Mucosa of stomach (tissue), 1 donor: Measurements from ENCODE around the gene VAV3.
"Not testable (repeated sequence)": the region's sequence is repeated elsewhere in the genome, so short reads cannot be mapped to it uniquely, and the experiment has no call there.

Experiments used
- H3K27me3 ChIP-seq: one replicate; pipeline ENCODE4 v1.7.0; 2013; ENCODE audit warnings: mild to moderate bottlenecking, low read length; ENCODE audit not compliant: control insufficient read depth, insufficient read depth
- H3K36me3 ChIP-seq: one replicate; pipeline ENCODE4 v1.7.0; 2013; ENCODE audit warnings: low read length; ENCODE audit not compliant: control insufficient read depth, insufficient read depth
- H3K4me1 ChIP-seq: one replicate; pipeline ENCODE4 v1.7.0; 2013; ENCODE audit warnings: mild to moderate bottlenecking, low read length; ENCODE audit not compliant: control insufficient read depth, insufficient read depth
- H3K4me3 ChIP-seq: one replicate; pipeline ENCODE4 v1.7.0; 2013; ENCODE audit warnings: low read length
- H3K9ac ChIP-seq: one replicate; pipeline ENCODE4 v1.7.0; 2013; ENCODE audit warnings: mild to moderate bottlenecking, low read length, moderate library complexity
- H3K9me3 ChIP-seq: one replicate; pipeline ENCODE4 v1.7.0; 2013; ENCODE audit warnings: mild to moderate bottlenecking, low read length, moderate library complexity; ENCODE audit not compliant: control insufficient read depth
- donor health status: Pancreatic carcinoma.

The VAV3 gene

GRCh38 chr1:107871687-107872395, 93.1 kb downstream of the VAV3 start:
- Histone ChIP-seq H3K4me1 (no peaks in the 10 kb centered on the region), H3K9ac (no peak overlapping the region), H3K9me3 (no peaks in the 10 kb centered on the region), H3K4me3 (no peak overlapping the region), H3K27me3 (no peaks in the 10 kb centered on the region), H3K36me3 (no peaks in the 10 kb centered on the region)

GRCh38 chr1:107871259-107871658, 93.7 kb downstream of the VAV3 start:
- Histone ChIP-seq H3K4me3 (no peak overlapping the region), H3K4me1 (no peaks in the 10 kb centered on the region), H3K9me3 (no peaks in the 10 kb centered on the region), H3K9ac (no peak overlapping the region), H3K36me3 (no peaks in the 10 kb centered on the region), H3K27me3 (no peaks in the 10 kb centered on the region)

GRCh38 chr1:107870696-107871095, 94.3 kb downstream of the VAV3 start:
- H3K9ac ChIP-seq: no peak overlapping the region
- no peak overlapping the region for H3K4me3 ChIP-seq
- no peaks in the 10 kb centered on the region for H3K9me3 ChIP-seq
- H3K36me3 ChIP-seq: no peaks in the 10 kb centered on the region
- no peaks in the 10 kb centered on the region for H3K4me1 ChIP-seq
- H3K27me3 ChIP-seq: no peaks in the 10 kb centered on the region

GRCh38 chr1:107867897-107868296, 97.1 kb downstream of the VAV3 start:
- H3K4me1 ChIP-seq: no peaks in the 10 kb centered on the region
- no peaks in the 10 kb centered on the region for H3K9me3 ChIP-seq
- no peaks in the 10 kb centered on the region for H3K27me3 ChIP-seq
- H3K4me3 ChIP-seq: no peak overlapping the region
- H3K36me3 ChIP-seq: no peaks in the 10 kb centered on the region
- H3K9ac ChIP-seq: no peak overlapping the region

GRCh38 chr1:107867422-107867821, 97.6 kb downstream of the VAV3 start:
- no peaks in the 10 kb centered on the region for H3K36me3 ChIP-seq

GRCh38 chr1:107866870-107867269, 98.1 kb downstream of the VAV3 start:
- no peaks in the 10 kb centered on the region for H3K4me1 ChIP-seq
- H3K36me3 ChIP-seq: no peaks in the 10 kb centered on the region
- no peak overlapping the region for H3K4me3 ChIP-seq
- no peaks in the 10 kb centered on the region for H3K9me3 ChIP-seq
- H3K9ac ChIP-seq: no peak overlapping the region
- no peaks in the 10 kb centered on the region for H3K27me3 ChIP-seq

More at GRCh38 chr1:107867422-107867821, 97.6 kb downstream of the VAV3 start:
- Histone ChIP-seq H3K4me3 (no peak overlapping the region), H3K4me1 (no peaks in the 10 kb centered on the region), H3K9ac (no peak overlapping the region), H3K9me3 (no peaks in the 10 kb centered on the region), H3K27me3 (no peaks in the 10 kb centered on the region)

GRCh38 chr1:107865627-107866026, 99.4 kb downstream of the VAV3 start:
- Histone ChIP-seq H3K9ac (no peak overlapping the region), H3K36me3 (no peaks in the 10 kb centered on the region), H3K27me3 (no peaks in the 10 kb centered on the region), H3K4me1 (no peaks in the 10 kb centered on the region), H3K9me3 (no peaks in the 10 kb centered on the region), H3K4me3 (no peak overlapping the region)

GRCh38 chr1:107863342-107863741, 101.6 kb downstream of the VAV3 start:
- Histone ChIP-seq H3K27me3 (no peaks in the 10 kb centered on the region), H3K36me3 (no peaks in the 10 kb centered on the region), H3K4me3 (no peak overlapping the region), H3K9me3 (no peaks in the 10 kb centered on the region), H3K4me1 (no peaks in the 10 kb centered on the region), H3K9ac (no peak overlapping the region)

- Histone ChIP-seq H3K4me1 (no peaks in the 10 kb centered on the region), H3K9me3 (no peaks in the 10 kb centered on the region), H3K9ac (no peak overlapping the region), H3K4me3 (no peak overlapping the region), H3K27me3 (no peaks in the 10 kb centered on the region), H3K36me3 (no peaks in the 10 kb centered on the region)
These were observed 102.9 kb downstream of the VAV3 start for GRCh38 chr1:107862064-107862463.

GRCh38 chr1:107858323-107858722, 106.7 kb downstream of the VAV3 start:
- H3K4me1 ChIP-seq: no peaks in the 10 kb centered on the region
- H3K4me3 ChIP-seq: no peak overlapping the region
- H3K36me3 ChIP-seq: no peaks in the 10 kb centered on the region
- no peaks in the 10 kb centered on the region for H3K9me3 ChIP-seq
- H3K27me3 ChIP-seq: no peaks in the 10 kb centered on the region
- H3K9ac ChIP-seq: no peak overlapping the region

- Histone ChIP-seq H3K27me3 (no peaks in the 10 kb centered on the region), H3K9me3 (no peaks in the 10 kb centered on the region), H3K4me1 (no peaks in the 10 kb centered on the region)
These were observed 113.6 kb downstream of the VAV3 start for GRCh38 chr1:107851418-107851817.

GRCh38 chr1:107844541-107845194, 120.3 kb downstream of the VAV3 start:
- not testable (repeated sequence) for H3K9me3 ChIP-seq, H3K4me3 ChIP-seq, H3K4me1 ChIP-seq, H3K27me3 ChIP-seq, H3K9ac ChIP-seq, H3K36me3 ChIP-seq

More at GRCh38 chr1:107851418-107851817, 113.6 kb downstream of the VAV3 start:
- H3K36me3 ChIP-seq: no peaks in the 10 kb centered on the region
- H3K4me3 ChIP-seq: no peak overlapping the region
- H3K9ac ChIP-seq: no peak overlapping the region
